HepG2 (cell line): ENCODE data around the gene TMEM87A. TPM values are rescaled to one million over a fixed set of nuclear protein-coding genes. Genes with fewer than 3 reads are reported as not detected.

ENCODE experiments used
- CBFB ChIP-seq: sonication (generic); formaldehyde crosslinking; IDR thresholded peaks from 2 replicates; pipeline ENCODE4 v1.4.0; 2020; ENCODE audit warnings: missing genetic modification reagents
- ESRRA ChIP-seq: sonication (generic); formaldehyde crosslinking; IDR thresholded peaks from 2 replicates; pipeline ENCODE4 v1.5.1; 2020; ENCODE audit warnings: mild to moderate bottlenecking, low read depth, missing genetic modification reagents
- HDAC1 ChIP-seq: sonication (generic); formaldehyde crosslinking; IDR thresholded peaks from 2 replicates; pipeline ENCODE4 v1.5.1; 2020; ENCODE audit warnings: mild to moderate bottlenecking, missing genetic modification reagents
- JARID2 ChIP-seq: sonication (generic); formaldehyde crosslinking; IDR thresholded peaks from 2 replicates; pipeline ENCODE4 v1.8.1; 2023; ENCODE audit warnings: missing genetic modification reagents, inconsistent platforms; ENCODE audit not compliant: insufficient replicate concordance
- KDM2A ChIP-seq: sonication (generic); formaldehyde crosslinking; IDR thresholded peaks from 2 replicates; pipeline ENCODE4 v1.4.0; 2020; ENCODE audit warnings: low read depth, missing genetic modification reagents, borderline replicate concordance
- NFYB ChIP-seq: sonication (generic); formaldehyde crosslinking; IDR thresholded peaks from 2 replicates; pipeline ENCODE4 v1.4.0; 2020; ENCODE audit warnings: missing genetic modification reagents
- PHB2 ChIP-seq: fragments of 450-650 bp; IDR thresholded peaks from 2 replicates; pipeline ENCODE4 v1.6.1; 2018; ENCODE audit not compliant: partially characterized antibody
- RFXAP ChIP-seq: sonication (generic); formaldehyde crosslinking; IDR thresholded peaks from 2 replicates; pipeline ENCODE4 v1.4.0; 2020; ENCODE audit warnings: missing genetic modification reagents, borderline replicate concordance
- SNAPC2 ChIP-seq: sonication (generic); formaldehyde crosslinking; IDR thresholded peaks from 2 replicates; pipeline ENCODE4 v1.8.1; 2022; ENCODE audit warnings: mild to moderate bottlenecking, missing genetic modification reagents
- ZFP62 ChIP-seq: sonication (generic); formaldehyde crosslinking; IDR thresholded peaks from 2 replicates; pipeline ENCODE4 v1.4.0; 2020; ENCODE audit warnings: missing genetic modification reagents
- ZNF354B ChIP-seq: sonication (generic); formaldehyde crosslinking; IDR thresholded peaks from 2 replicates; pipeline ENCODE4 v1.8.0; 2022; ENCODE audit warnings: mild to moderate bottlenecking, missing genetic modification reagents
- ZNF501 ChIP-seq: sonication (generic); formaldehyde crosslinking; IDR thresholded peaks from 2 replicates; pipeline ENCODE4 v1.5.1; 2020; ENCODE audit warnings: mild to moderate bottlenecking, moderate library complexity, missing genetic modification reagents
- ZNF550 ChIP-seq: sonication (generic); formaldehyde crosslinking; IDR thresholded peaks from 2 replicates; pipeline ENCODE4 v1.4.0; 2020; ENCODE audit warnings: mild to moderate bottlenecking, missing genetic modification reagents, borderline replicate concordance
- ZNF556 ChIP-seq: sonication (generic); formaldehyde crosslinking; IDR thresholded peaks from 2 replicates; pipeline ENCODE4 v1.4.0; 2020; ENCODE audit warnings: mild to moderate bottlenecking, missing genetic modification reagents, borderline replicate concordance
- ZNF598 ChIP-seq: sonication (generic); formaldehyde crosslinking; IDR thresholded peaks from 2 replicates; pipeline ENCODE4 v1.5.1; 2020; ENCODE audit warnings: mild to moderate bottlenecking, missing genetic modification reagents, borderline replicate concordance
- ZNF782 ChIP-seq: sonication (generic); formaldehyde crosslinking; IDR thresholded peaks from 2 replicates; pipeline ENCODE4 v1.4.0; 2020; ENCODE audit warnings: missing genetic modification reagents, mild to moderate bottlenecking, borderline replicate concordance
- ZSCAN29 ChIP-seq: sonication (generic); formaldehyde crosslinking; conservative IDR thresholded peaks from 2 replicates; pipeline ENCODE4 v1.4.0; 2020; ENCODE audit warnings: mild to moderate bottlenecking, missing genetic modification reagents
- polyA plus RNA-seq, 8 experiments: library from polyadenylated mRNA; depleted of rRNA in 3 of 8; stranded (reverse) in 7 of 8; unstranded in 1 of 8; fragments of >200 nt; fragmentation: Illumina TruSeq in 4 of 8; extraction: Trizol in 4 of 8; gene quantifications; 2 replicates each; pipeline versions ENCODE4 v1.2.1 to v1.2.3, GENCODE V29; 2011 to 2016; ENCODE audit warnings: low read depth in 4 of 8, missing spikeins in 1 of 8, mixed read lengths in 1 of 8; ENCODE audit not compliant: insufficient read depth in 1 of 8
- total RNA-seq, 5 experiments: library from RNA; depleted of rRNA; stranded (reverse); fragments of >200 nt; fragmentation: Illumina TruSeq; extraction: Trizol; gene quantifications; 2 replicates each; pipeline ENCODE4 v1.2.3, GENCODE V29; 2016; ENCODE audit warnings: low read depth in 1 of 5
- TF ChIP-seq, protein P1 (sequence below): sonication (generic); formaldehyde crosslinking; IDR thresholded peaks from 2 replicates; pipeline ENCODE4 v1.4.0; 2020; ENCODE audit warnings: mild to moderate bottlenecking, missing genetic modification reagents
- TF ChIP-seq, protein P2 (sequence below): sonication (generic); formaldehyde crosslinking; IDR thresholded peaks from 2 replicates; pipeline ENCODE4 v1.8.1; 2022; ENCODE audit warnings: low read depth, mild to moderate bottlenecking, missing genetic modification reagents
- TF ChIP-seq, protein P3 (sequence below): sonication (generic); formaldehyde crosslinking; IDR thresholded peaks from 2 replicates; pipeline ENCODE4 v1.5.0; 2020; ENCODE audit warnings: missing genetic modification reagents, mild to moderate bottlenecking, borderline replicate concordance

Gene TMEM87A
- total and polyA plus RNA-seq, 2 of the 13 experiments (the other 11 are each of a cell fraction or from before 2014, with no cell fraction given), result 20.2 to 42.8 TPM

DNA sequence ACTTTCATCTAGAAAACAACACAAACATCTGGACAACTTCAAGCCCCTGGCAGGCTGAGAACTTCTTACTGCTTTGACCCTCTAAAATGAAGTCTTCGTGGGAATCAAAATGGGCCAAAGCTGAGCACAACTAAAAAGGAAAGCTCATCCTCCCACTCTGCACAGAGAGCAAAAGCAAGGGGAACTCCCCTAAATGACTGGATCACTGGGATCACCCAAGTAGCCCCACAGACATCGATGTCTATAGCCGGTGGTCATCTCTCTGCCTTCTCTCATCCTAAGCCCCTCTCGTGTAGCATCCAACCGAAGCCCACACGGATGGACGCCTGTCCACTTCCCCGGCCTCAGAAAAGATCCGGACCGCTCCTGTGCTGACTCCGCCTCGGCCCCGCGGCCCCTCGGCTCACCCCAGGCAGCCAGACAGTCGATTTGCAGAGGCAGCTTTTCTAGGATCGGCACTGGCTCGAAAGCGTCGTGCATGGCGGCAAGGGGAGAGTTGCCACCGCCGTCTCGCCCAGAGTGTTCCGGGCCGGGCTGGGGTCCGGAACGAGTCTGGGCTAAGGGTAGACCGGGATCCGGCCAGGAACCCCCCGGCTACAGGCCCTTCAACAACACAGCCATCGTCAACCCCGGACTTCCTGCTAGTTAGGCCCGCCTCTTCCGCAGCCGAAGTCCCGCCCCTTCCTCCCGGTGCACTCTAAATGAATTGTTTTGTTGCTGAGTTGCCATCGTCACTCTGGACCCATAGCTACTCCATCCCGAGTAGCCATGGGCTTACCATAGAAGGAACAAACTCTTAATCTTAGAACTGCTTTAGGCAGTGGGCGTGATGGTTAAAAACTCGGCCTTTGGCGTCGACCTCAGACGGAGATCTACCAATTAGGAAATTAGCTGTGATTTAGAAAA lies 65.3 kb downstream of the TMEM87A start, which contains the start of gene VPS39 (continued):
- TF ChIP-seq, protein P1, sequence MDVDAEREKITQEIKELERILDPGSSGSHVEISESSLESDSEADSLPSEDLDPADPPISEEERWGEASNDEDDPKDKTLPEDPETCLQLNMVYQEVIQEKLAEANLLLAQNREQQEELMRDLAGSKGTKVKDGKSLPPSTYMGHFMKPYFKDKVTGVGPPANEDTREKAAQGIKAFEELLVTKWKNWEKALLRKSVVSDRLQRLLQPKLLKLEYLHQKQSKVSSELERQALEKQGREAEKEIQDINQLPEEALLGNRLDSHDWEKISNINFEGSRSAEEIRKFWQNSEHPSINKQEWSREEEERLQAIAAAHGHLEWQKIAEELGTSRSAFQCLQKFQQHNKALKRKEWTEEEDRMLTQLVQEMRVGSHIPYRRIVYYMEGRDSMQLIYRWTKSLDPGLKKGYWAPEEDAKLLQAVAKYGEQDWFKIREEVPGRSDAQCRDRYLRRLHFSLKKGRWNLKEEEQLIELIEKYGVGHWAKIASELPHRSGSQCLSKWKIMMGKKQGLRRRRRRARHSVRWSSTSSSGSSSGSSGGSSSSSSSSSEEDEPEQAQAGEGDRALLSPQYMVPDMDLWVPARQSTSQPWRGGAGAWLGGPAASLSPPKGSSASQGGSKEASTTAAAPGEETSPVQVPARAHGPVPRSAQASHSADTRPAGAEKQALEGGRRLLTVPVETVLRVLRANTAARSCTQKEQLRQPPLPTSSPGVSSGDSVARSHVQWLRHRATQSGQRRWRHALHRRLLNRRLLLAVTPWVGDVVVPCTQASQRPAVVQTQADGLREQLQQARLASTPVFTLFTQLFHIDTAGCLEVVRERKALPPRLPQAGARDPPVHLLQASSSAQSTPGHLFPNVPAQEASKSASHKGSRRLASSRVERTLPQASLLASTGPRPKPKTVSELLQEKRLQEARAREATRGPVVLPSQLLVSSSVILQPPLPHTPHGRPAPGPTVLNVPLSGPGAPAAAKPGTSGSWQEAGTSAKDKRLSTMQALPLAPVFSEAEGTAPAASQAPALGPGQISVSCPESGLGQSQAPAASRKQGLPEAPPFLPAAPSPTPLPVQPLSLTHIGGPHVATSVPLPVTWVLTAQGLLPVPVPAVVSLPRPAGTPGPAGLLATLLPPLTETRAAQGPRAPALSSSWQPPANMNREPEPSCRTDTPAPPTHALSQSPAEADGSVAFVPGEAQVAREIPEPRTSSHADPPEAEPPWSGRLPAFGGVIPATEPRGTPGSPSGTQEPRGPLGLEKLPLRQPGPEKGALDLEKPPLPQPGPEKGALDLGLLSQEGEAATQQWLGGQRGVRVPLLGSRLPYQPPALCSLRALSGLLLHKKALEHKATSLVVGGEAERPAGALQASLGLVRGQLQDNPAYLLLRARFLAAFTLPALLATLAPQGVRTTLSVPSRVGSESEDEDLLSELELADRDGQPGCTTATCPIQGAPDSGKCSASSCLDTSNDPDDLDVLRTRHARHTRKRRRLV, result peak; percentile 81; the same call in 1 of the 2 replicates
- TF ChIP-seq ZNF782 (peak; percentile 85; the same call in 1 of the 2 replicates), ZNF556 (CRISPR knock-in tag) (no peak; the same call in 1 of the 2 replicates), ZSCAN29 (CRISPR knock-in tag) (no peak), ZFP62 (no peak), ESRRA (CRISPR knock-in tag) (peak; percentile 64; the same call in 1 of the 2 replicates), HDAC1 (peak; percentile 68), ZNF354B (CRISPR knock-in tag) (no peak), ZNF501 (CRISPR knock-in tag) (peak; percentile 94), ZNF550 (CRISPR knock-in tag) (no peak), PHB2 (no peak), ZNF598 (CRISPR knock-in tag) (no peak; the same call in 1 of the 2 replicates), CBFB (peak; percentile 57; the same call in 1 of the 2 replicates), SNAPC2 (no peak), KDM2A (CRISPR knock-in tag) (peak; percentile 99), NFYB (peak; percentile 44), JARID2 (CRISPR knock-in tag) (no peak), RFXAP (CRISPR knock-in tag) (no peak)
- TF ChIP-seq, protein P2, sequence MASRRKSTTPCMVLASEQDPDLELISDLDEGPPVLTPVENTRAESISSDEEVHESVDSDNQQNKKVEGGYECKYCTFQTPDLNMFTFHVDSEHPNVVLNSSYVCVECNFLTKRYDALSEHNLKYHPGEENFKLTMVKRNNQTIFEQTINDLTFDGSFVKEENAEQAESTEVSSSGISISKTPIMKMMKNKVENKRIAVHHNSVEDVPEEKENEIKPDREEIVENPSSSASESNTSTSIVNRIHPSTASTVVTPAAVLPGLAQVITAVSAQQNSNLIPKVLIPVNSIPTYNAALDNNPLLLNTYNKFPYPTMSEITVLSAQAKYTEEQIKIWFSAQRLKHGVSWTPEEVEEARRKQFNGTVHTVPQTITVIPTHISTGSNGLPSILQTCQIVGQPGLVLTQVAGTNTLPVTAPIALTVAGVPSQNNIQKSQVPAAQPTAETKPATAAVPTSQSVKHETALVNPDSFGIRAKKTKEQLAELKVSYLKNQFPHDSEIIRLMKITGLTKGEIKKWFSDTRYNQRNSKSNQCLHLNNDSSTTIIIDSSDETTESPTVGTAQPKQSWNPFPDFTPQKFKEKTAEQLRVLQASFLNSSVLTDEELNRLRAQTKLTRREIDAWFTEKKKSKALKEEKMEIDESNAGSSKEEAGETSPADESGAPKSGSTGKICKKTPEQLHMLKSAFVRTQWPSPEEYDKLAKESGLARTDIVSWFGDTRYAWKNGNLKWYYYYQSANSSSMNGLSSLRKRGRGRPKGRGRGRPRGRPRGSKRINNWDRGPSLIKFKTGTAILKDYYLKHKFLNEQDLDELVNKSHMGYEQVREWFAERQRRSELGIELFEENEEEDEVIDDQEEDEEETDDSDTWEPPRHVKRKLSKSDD, result no peak
- TF ChIP-seq, protein P3, sequence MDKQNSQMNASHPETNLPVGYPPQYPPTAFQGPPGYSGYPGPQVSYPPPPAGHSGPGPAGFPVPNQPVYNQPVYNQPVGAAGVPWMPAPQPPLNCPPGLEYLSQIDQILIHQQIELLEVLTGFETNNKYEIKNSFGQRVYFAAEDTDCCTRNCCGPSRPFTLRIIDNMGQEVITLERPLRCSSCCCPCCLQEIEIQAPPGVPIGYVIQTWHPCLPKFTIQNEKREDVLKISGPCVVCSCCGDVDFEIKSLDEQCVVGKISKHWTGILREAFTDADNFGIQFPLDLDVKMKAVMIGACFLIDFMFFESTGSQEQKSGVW (CRISPR knock-in tag), result no peak
